Prostate gland (tissue), 2 donors: Measurements from ENCODE around the gene PCDH7.

ENCODE experiments used
- POLR2A ChIP-seq: fragments of 450-650 bp; IDR thresholded peaks from one replicate; pipeline ENCODE4 v1.6.1; 2016; ENCODE audit warnings: antibody characterized with exemption, mild to moderate bottlenecking
- POLR2AphosphoS5 ChIP-seq: sonication (generic); formaldehyde crosslinking; IDR thresholded peaks from one replicate; pipeline ENCODE4 v1.6.1; 2017; ENCODE audit warnings: antibody characterized with exemption
- TF ChIP-seq, protein P1 (sequence below), 4 experiments: fragments of 200-600 bp in 2 of 4; fragments of 450-650 bp in 2 of 4; sonication (generic) in 2 of 4; IDR thresholded peaks; 1 replicate in 3 of 4; 2 replicates in 1 of 4; pipeline ENCODE4 v1.5.1; 2016 to 2019; ENCODE audit warnings: antibody characterized with exemption in 4 of 4, mild to moderate bottlenecking in 2 of 4, moderate library complexity in 2 of 4

GRCh38 chr4:30718021-30718542 lies 2.1 kb upstream of the PCDH7 start:
- TF ChIP-seq, protein P1, sequence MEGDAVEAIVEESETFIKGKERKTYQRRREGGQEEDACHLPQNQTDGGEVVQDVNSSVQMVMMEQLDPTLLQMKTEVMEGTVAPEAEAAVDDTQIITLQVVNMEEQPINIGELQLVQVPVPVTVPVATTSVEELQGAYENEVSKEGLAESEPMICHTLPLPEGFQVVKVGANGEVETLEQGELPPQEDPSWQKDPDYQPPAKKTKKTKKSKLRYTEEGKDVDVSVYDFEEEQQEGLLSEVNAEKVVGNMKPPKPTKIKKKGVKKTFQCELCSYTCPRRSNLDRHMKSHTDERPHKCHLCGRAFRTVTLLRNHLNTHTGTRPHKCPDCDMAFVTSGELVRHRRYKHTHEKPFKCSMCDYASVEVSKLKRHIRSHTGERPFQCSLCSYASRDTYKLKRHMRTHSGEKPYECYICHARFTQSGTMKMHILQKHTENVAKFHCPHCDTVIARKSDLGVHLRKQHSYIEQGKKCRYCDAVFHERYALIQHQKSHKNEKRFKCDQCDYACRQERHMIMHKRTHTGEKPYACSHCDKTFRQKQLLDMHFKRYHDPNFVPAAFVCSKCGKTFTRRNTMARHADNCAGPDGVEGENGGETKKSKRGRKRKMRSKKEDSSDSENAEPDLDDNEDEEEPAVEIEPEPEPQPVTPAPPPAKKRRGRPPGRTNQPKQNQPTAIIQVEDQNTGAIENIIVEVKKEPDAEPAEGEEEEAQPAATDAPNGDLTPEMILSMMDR (IDR thresholded peaks at IDR 0.05), result no peak
- TF ChIP-seq POLR2AphosphoS5 (no peak), POLR2A (no peak)
